ENCODE measurements around the gene TMSB15B. TPM values are rescaled to one million over a fixed set of nuclear protein-coding genes. Genes with fewer than 3 reads are reported as not detected.
"Not testable (repeated sequence)": the region's sequence is repeated elsewhere in the genome, so short reads cannot be mapped to it uniquely, and the experiment has no call there.

Gene TMSB15B
- total RNA-seq, 1 donor from 2014 or later, result 20.9 TPM

- no peak for TF ChIP-seq CTCF (IDR thresholded peaks at IDR 0.05; ENCODE audit: unreplicated experiment)
- H3K27me3 Mint-ChIP-seq, result no peaks in the 10 kb centered on the region
- no peak overlapping the region for H3K4me3 Mint-ChIP-seq (ENCODE audit: low read depth)
- H3K9me3 Mint-ChIP-seq (ENCODE audit: low read depth), result peaks cover 10% of the 10 kb centered on the region
- H3K36me3 Mint-ChIP-seq (ENCODE audit: insufficient read depth), result no peaks in the 10 kb centered on the region
- no peak for DNase-seq (ENCODE audit: low spot score, unreplicated experiment)
- H3K4me1 Mint-ChIP-seq (ENCODE audit: low read depth), result no peaks in the 10 kb centered on the region
- H3K27ac Mint-ChIP-seq, result no peak overlapping the region
Measured at GRCh38 chrX:103953353-103953752, 9.1 kb upstream of the TMSB15B start.

DNA sequence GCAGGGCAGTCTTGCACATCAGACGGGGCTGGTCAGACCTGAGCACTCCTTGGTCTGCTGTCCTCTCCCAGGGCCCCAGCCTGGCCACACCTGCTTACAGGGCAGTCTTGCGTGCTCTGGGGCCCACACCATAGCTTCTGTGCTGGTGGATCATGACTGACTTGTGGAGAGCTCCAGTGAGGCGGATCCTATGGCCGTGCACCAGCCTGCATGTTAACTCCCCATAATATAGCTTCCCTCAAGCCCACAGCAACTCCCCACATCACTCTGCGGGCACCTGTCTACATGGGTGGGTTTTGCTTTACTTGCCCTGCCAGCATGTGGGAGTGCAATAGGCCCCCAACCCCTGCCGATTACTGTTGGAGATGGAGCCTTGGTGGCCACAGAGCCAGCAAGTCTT, 8.2 kb upstream of the TMSB15B start:
- no peak overlapping the region for H3K4me3 Mint-ChIP-seq (ENCODE audit: low read depth)
- H3K27ac Mint-ChIP-seq, result no peak overlapping the region
- no peaks in the 10 kb centered on the region for H3K36me3 Mint-ChIP-seq (ENCODE audit: insufficient read depth)
- H3K27me3 Mint-ChIP-seq, result no peaks in the 10 kb centered on the region
- H3K4me1 Mint-ChIP-seq (ENCODE audit: low read depth), result no peaks in the 10 kb centered on the region
- H3K9me3 Mint-ChIP-seq (ENCODE audit: low read depth), result peaks cover 10% of the 10 kb centered on the region
- DNase-seq (ENCODE audit: low spot score, unreplicated experiment), result no peak
- no peak for TF ChIP-seq CTCF (IDR thresholded peaks at IDR 0.05; ENCODE audit: unreplicated experiment)

DNA sequence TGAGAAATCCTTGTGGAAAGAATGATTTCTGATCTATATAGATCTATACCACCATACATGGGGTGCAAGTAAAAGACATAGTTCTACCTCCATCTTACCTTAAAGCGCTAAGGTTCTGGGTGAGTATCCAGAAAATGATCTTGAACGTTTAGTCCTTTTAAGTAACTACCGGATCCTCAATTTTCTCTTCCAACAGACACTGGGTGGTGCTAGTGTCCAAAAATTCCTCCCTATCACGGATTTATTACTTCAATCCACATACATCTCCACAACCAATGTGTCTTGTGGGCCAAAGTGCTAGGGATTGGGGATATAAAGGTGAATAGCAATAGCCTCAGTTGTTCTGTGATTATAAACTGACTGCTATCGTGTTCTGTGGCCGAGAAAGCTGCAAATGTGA, 1.8 kb upstream of the TMSB15B start:
- not testable (repeated sequence) for H3K27me3 Mint-ChIP-seq; H3K27ac Mint-ChIP-seq; H3K9me3 Mint-ChIP-seq (ENCODE audit: low read depth); H3K4me1 Mint-ChIP-seq (ENCODE audit: low read depth); DNase-seq (ENCODE audit: low spot score, unreplicated experiment); H3K4me3 Mint-ChIP-seq (ENCODE audit: low read depth); H3K36me3 Mint-ChIP-seq (ENCODE audit: insufficient read depth)

DNA sequence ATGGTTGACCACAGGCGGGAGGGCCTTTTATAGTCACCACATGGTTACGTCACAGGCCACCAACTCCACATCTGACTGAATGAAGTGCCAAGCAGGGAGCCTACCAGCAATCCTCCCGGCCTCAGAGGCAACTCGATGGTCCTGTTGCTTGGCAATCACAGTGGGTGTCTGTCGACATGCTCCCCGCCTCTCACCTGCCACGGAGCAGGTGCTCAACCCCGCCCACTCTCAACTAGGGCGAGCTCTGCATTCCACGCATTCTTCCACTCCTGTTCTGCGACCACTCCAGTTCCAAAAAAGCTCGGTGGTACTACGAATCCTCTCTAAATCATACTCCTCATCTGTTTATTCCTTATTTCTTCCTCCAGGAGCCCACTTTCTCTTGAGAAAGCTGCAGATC, 21.1 kb downstream of the TMSB15B start:
- DNase-seq (ENCODE audit: low spot score, unreplicated experiment); H3K9me3 Mint-ChIP-seq (ENCODE audit: low read depth); H3K4me3 Mint-ChIP-seq (ENCODE audit: low read depth); H3K4me1 Mint-ChIP-seq (ENCODE audit: low read depth); H3K36me3 Mint-ChIP-seq (ENCODE audit: insufficient read depth); H3K27ac Mint-ChIP-seq; H3K27me3 Mint-ChIP-seq: not testable (repeated sequence)

DNA sequence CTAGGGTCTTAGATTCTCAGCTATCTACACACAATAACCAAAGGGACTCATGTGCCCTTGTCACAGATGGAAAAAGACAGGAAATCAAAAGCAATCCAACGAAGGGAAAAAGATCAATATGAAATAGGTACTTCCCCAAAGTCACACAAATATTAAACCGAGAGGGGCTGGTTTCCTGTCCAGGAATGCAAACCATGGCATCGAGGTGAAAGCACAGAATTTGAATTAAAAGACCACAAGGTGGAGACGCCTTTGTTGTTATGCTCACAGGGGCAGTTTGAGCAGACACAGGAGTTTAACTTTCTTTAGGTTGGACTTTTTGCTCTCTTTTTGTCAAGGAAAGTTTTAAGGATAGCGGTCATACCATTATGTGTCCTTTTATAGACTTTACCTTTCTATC, 36.8 kb downstream of the TMSB15B start:
- H3K36me3 Mint-ChIP-seq (ENCODE audit: insufficient read depth), result peaks cover 2% of the 10 kb centered on the region
- no peak overlapping the region for H3K27ac Mint-ChIP-seq
- H3K4me1 Mint-ChIP-seq (ENCODE audit: low read depth), result peaks cover 8% of the 10 kb centered on the region
- H3K4me3 Mint-ChIP-seq (ENCODE audit: low read depth), result no peak overlapping the region
- DNase-seq (ENCODE audit: low spot score, unreplicated experiment), result no peak
- H3K9me3 Mint-ChIP-seq (ENCODE audit: low read depth), result peaks cover 4% of the 10 kb centered on the region
- no peak for TF ChIP-seq CTCF (IDR thresholded peaks at IDR 0.05; ENCODE audit: unreplicated experiment)
- peaks cover 66% of the 10 kb centered on the region for H3K27me3 Mint-ChIP-seq

- no peak for TF ChIP-seq CTCF (IDR thresholded peaks at IDR 0.05; ENCODE audit: unreplicated experiment)
- H3K27ac Mint-ChIP-seq, result no peak overlapping the region
- peaks cover 38% of the 10 kb centered on the region for H3K9me3 Mint-ChIP-seq (ENCODE audit: low read depth)
- peaks cover 59% of the 10 kb centered on the region for H3K27me3 Mint-ChIP-seq
- no peak overlapping the region for H3K4me3 Mint-ChIP-seq (ENCODE audit: low read depth)
- no peaks in the 10 kb centered on the region for H3K4me1 Mint-ChIP-seq (ENCODE audit: low read depth)
- no peak for DNase-seq (ENCODE audit: low spot score, unreplicated experiment)
- no peaks in the 10 kb centered on the region for H3K36me3 Mint-ChIP-seq (ENCODE audit: insufficient read depth)
Measured at GRCh38 chrX:104008831-104009230, 46.4 kb downstream of the TMSB15B start.

All from progenitor cell of endocrine pancreas (in vitro differentiated cells).